Upper lobe of left lung (tissue), 6 donors: Measurements from ENCODE around the gene ANAPC16. TPM values are rescaled to one million over a fixed set of nuclear protein-coding genes. Genes with fewer than 3 reads are reported as not detected.

Experiments used
- small RNA-seq, 4 donors: library from RNA; depleted of rRNA; stranded (forward); fragments of <200 nt; gene quantifications; one replicate each; pipeline ENCODE3, GENCODE V24; 2016
- total RNA-seq, 6 donors: library from RNA; depleted of rRNA in 4 of 6; stranded (reverse); fragments of >200 nt in 4 of 6; gene quantifications; one replicate each; pipeline versions ENCODE4 v1.1.0 to v1.2.1, GENCODE V29; 2016 to 2021
- donor health status: DM: no; HTN: no; CAD: no; lungs with moderate emphysema.
- donor health status: DM: no; HTN: yes; CAD: no; lungs with severe emphysema.

Gene ANAPC16
- total RNA-seq, 6 donors from 2014 or later = 34.6 to 110 (median 92.6) TPM

Small RNA genes within 50 kb of the gene (small RNA-seq; reads per million reads assigned to genes)
- gene RF00019 = 0 reads per million in 4 donors
- gene RF00340 = 0 reads per million in 4 donors

Other genes with a start within 250 kb of the ANAPC16 start
- gene SPOCK2, start 127.5 kb upstream of the ANAPC16 start, total RNA-seq = 100 to 1,000 TPM in 5 of 6 donors, 10 to 100 TPM in 1; 62.9 to 532 (median 159) TPM
- 10 to 100 TPM; 20.4 to 40.7 (median 24.4) TPM for gene ASCC1, start 264 bp downstream of the ANAPC16 start, total RNA-seq
- gene DDIT4, start 57.9 kb downstream of the ANAPC16 start, total RNA-seq = 100 to 1,000 TPM in 5 of 6 donors, 10 to 100 TPM in 1; 81.0 to 218 (median 151) TPM
- gene DNAJB12, start 138.9 kb downstream of the ANAPC16 start, total RNA-seq = 10 to 100 TPM; 24.4 to 81.7 (median 49.2) TPM